Medulla oblongata (tissue), 1 donor: ENCODE data around the gene SPRYD4.
"Not testable (repeated sequence)": the region's sequence is repeated elsewhere in the genome, so short reads cannot be mapped to it uniquely, and the experiment has no call there.

ENCODE experiments used
- DNase-seq: peaks from one replicate; pipeline ENCODE4 v3.0.0-alpha.2; 2015; ENCODE audit errors: extremely low spot score

The SPRYD4 gene

DNA sequence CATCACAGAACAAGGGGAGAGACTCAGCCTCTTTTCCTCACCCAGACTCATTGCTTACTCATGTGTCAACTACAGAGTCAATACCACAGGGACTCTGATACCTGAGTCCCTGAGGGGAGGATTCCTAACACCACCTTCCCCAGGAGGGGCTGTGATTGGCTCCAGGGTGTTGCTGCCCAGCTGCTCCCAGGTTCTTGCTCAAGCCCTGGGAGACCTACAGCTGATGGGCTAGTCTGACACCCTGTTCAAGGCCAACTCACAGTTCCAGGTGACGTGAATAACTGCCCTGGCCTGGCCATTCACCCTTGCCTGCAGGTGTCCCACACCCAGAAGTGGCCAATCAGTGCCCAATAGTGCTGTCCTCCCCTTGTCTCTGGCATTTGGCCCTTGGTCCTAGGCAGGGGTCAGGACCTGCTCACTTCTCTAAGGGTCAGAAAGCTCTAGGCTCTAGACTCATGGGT lies 8.6 kb downstream of the SPRYD4 start:
- no peak for DNase-seq

DNA sequence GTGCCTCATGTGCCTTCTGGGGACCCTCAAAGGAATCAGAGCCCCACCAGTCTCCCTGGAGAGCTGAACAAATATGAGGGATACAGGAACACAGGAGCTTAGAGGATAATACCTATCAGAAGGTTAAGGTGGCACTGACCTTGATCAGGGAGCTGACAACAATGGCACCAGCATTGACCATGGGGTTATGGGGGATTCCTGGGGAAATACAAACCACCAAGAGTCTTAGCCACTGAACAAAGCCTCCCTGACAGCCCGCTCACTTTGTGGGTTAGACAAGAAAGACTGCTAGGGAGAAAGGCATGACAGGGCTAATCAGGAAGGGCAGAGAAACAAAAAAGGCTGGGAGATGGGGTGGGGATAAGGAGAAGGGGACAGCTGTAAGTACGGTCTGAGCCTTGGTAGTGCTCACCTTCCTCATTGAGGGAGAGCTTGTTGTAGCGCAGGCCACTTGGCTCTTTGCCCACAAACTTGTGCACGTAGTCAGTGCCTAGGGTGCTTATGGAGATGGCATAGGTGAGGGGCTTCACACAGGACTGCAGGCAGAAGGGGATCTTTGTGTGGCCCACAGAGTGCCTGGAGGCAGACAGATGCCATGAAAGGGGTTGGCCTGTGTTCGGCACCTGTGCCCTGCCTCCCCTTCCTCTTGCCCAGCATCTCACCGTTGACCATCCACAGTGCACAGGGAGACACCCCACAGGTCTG lies 9.3 kb downstream of the SPRYD4 start:
- no peak for DNase-seq

DNA sequence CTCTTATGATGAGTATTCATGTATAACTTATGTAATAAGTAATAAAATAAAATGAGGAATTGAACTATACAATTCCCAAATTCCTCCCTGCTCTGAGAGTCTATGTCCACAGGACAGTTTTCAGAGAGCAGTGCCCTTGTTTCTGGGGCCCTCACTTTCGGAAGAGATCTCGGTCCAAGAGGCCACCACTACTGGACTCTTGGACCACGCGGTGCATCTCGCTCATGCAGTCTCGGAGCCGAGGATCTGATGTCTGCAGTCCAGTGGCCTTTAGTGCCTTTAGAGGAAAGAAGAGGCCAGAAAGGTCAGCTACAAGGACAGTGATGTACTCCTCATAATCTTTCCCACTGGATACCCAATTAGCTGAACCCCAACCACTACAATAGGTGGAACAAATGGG lies 11.2 kb downstream of the SPRYD4 start:
- DNase-seq = no peak

DNA sequence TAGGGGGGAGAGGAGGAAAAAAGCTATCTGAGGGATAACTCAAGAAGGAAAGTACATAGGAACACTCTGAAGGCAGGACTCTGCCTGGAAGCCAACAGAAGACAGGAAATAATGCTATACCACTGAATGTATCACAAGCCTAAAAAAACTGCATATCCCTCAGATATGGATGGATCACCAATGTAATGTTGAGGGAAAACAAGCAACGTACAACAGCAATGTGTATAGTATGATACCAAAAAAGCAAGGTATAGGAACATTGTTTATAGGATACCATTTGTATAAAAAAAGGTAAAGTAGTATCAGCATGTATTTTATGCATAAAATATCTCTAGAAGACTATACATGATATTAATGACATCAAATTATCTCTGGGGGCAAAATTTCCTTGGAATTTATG lies 16.2 kb downstream of the SPRYD4 start:
- DNase-seq = no peak

DNA sequence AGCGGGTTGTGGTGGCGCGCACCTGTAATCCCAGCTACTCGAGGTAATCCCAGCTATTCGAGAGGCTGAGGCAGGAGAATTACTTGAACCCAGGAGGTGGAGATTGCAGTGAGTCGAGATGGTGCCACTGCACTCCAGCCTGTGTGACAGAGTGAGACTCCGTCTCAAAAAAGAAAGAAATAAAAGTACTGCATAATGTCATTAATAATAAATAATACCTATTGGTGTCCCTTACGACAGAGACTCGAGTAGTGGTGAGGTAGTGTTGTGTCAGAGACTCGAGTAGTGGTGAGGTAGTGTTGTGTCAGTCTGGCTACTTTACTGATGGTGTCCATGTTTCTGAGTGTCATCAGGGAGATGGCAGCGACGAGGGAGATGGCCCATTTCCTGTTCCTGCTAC lies 18.3 kb downstream of the SPRYD4 start:
- DNase-seq = no peak

DNA sequence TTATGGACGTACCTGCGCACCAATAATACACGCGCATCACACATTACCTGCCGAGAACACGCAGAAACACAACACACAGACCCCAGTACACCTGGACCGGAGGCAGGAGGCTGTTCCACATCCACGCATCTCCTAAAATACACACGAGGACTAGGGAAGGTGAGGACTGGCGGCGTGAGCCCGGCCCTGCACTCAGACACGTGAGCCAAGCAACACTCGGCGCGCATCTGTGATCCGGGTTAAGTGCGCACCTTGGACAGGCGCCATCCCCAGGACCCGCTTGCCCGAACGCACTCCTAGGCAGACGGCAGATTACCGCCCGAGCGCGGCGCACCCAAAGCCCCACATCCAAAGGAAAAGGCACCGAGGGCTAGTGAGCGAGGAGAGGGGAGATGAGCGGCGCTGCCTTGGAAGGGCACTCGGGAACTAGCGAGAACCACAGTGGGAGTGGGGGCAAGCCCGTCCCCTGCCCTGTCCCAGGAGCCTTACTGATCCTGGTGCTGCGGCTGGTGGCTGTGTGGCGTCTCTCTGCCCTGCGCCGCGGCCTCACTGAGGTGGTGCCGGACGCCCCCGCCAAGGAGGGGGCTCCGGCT lies 19.2 kb downstream of the SPRYD4 start:
- no peak for DNase-seq

DNA sequence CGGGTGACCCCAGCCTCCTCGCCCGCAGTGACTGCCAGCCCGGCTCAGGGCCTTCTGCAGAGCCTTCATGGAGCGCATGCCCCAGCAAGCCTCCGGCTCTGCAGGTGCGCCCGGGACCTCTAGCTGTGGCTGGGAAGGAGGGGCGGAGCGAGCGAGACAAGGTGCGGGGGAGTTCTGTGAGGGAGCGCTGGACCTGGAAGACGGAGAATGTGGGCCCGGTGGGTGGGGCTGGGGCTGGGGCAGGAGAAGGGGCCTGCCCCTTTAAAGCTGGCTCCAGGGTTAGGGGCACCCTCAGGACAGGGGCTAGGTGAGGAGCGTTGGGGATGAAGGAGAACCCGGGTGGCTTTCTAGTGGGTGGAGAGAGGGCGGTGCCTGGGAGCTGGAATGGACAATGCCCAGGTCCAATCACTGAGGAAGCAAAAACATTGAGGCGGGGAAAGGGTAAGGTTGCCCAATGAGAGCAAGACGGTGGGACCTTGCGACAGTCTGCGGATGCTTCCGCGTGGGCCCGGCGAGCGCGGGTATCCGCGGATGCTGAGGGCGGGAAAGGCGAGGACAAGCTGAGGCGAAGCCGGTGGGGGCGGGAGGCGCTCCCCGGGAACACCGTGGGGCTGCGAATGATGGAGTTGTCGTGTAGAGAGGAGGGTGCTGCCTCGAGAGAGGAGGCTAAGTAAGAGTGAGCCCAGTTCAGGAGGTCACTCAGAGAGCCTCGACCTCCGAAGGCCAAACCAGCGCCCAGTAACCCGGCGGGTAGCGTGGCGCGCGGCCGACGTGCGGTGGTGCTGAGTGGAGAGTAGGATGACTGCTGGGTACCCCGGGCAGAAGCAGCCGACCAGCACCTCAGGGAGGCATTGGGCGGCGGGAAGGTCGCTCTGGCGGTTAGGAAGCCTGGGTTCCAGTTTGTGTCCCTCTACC lies 19.9 kb downstream of the SPRYD4 start, which contains the start of gene GLS2:
Gene GLS2 (minus strand): TSS at position 121 of the 915 bp plus-strand sequence. CDS start 43 bp downstream, at position 78.
- DNase-seq = peak; percentile 89

DNA sequence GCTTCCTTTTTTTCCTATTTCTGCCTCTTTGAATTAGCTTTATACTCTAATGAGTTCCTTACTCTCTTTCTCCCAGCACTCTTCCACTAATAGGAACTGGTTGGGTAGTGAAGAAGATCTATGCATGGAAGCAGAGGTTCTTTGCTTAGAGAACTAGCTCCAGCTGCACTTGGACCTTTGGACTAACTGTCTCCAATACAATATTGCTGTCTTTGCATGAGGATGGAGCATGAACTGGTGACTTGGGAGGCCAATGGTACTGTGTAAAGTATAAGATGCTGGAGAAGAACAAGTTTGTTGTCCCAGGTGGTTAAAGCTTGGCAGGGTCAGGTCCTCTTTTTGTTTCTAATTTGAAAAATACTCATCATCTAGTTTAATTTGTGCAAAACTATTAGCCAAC lies 22.0 kb downstream of the SPRYD4 start:
- DNase-seq = no peak

DNA sequence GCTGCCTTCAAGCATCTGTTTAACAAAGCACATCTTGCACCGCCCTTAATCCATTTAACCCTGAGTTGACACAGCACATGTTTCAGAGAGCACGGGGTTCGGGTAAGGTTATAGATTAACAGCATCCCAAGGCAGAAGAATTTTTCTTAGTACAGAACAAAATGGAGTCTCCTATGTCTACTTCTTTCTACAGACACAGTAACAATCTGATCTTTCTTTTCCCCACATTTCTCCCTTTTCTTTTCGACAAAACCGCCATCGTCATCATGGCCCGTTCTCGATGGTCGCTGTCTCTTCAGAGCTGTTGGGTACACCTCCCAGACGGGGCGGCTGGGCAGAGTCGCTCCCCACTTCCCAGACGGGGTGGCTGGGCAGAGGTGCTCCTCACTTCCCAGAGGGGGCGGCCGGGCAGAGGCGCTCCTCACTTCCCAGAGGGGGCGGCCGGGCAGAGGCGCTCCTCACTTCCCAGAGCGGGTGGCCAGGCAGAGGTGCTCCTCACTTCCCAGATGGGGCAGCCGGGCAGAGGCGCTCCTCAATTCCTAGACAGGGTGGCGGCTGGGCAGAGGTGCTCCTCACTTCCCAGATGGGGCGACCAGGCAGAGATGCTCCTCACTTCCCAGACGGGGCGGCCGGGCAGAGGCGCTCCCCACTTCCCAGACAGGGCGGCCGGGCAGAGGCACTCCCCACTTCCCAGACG lies 25.2 kb downstream of the SPRYD4 start:
- not testable (repeated sequence) for DNase-seq

DNA sequence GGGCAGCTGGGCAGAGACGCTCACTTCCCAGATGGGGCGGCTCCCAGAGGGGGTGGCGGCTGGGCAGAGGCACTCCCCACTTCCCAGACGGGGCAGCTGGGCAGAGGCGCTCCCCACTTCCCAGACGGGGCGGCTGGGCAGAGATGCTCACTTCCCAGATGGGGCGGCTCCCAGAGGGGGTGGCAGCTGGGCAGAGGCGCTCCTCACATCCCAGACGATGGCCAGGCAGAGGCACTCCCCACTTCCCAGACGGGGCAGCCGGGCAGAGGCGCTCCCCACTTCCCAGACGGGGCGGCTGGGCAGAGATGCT lies 25.7 kb downstream of the SPRYD4 start:
- not testable (repeated sequence) for DNase-seq

DNA sequence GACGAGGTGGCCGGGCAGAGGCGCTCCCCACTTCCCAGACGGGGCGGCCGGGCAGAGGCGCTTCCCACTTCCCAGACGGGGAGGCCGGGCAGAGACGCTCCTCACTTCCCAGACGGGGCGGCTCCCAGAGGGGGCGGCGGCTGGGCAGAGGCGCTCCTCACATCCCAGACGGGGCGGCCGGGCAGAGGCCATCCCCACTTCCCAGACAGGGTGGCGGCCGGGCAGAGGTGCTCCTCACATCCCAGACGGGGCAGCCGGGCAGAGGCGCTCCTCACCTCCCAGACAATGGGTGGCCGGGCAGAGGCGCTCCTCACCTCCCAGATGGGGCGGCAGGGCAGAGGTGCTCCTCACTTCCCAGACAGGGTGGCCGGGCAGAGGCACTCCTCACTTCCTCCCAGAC lies 26.1 kb downstream of the SPRYD4 start:
- not testable (repeated sequence) for DNase-seq

DNA sequence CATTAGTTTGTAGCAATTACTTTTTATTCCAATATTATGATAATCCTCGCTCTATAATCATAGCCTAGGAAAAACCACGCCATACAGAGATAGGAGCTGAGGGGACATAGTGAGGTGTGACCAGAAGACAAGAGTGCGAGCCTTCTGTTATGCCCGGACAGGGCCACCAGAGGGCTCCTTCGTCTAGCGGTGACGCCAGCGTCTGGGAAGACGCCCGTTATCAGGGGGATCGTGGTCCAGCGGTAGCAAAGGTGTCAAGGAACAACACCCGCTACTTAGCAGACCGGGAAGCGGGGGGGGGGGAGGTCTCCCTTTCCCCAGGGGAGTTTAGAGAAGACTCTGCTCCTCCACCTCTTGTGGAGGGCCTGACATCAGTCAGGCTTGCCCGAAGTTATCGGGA lies 28.3 kb downstream of the SPRYD4 start:
- peak; percentile 31 for DNase-seq

DNA sequence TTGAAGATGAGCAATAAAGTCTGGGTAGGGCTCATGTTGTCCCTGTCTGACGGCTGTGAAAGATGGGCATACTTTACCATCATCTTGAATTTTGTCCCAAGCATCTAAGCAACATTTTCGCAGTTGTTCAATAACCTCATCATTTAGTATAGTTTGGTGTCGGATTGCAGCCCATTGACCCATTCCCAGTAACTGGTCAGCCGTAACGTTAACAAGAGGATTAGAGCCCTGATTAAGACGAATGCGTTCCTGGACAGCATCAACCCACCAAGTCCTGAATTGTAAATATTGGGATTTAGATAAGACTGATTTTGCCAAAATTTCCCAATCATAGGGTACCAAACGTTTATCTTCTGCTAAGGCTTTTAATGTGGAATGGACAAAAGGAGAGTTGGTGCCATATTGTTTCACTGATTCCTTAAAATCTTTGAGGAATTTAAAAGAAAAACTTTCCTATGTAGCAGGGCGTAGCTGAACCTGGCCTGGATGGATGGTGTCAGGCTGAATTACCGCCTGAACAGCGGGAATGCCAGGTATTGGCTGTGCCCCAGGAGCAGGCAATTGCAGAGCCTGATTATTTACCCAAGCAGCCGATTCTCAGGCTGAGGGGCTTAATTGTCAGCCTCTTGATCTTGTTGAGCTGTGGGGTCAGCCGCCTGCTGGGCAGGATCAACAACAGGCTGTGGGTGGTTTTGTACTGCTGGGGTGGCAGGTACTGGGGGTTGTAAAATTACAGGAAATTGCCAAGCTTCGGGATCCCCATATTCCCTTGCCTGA lies 29.9 kb downstream of the SPRYD4 start:
- not testable (repeated sequence) for DNase-seq

DNA sequence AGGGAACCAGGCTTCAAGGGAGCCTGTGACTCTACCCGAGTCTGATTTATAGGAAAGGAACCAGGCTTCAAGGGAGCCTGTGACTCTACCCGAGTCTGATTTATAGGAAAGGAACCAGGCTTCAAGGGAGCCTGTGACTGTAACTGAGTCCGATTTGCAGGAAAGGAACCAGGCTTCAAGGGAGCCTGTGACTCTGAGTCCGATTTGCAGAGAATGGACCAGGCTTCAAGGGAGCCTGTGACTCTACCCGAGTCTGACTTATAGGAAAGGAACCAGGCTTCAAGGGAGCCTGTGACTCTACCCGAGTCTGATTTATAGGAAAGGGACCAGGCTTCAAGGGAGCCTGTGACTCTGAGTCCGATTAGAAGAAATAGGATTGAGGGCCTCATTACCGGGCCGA lies 31.1 kb downstream of the SPRYD4 start:
- not testable (repeated sequence) for DNase-seq

DNA sequence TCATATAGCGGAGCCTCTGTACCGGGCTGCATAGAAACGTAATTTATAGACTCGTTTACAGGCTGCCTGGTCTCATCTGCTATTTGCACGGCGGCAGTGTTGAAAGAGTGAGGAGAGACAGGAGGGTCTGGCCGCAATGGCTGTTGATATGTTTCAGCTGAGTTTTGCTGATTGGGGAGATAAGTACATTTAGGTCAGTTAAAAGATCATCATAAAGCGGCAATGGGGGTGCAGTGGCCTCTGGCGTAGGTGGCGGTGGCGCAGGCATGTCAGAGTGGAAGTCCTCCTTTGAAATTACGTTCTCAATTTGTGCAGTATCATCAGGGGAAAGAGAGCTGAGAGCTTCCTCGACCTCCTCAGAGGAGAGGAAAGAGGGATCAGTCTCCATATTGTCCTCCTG lies 31.5 kb downstream of the SPRYD4 start:
- DNase-seq = not testable (repeated sequence)

DNA sequence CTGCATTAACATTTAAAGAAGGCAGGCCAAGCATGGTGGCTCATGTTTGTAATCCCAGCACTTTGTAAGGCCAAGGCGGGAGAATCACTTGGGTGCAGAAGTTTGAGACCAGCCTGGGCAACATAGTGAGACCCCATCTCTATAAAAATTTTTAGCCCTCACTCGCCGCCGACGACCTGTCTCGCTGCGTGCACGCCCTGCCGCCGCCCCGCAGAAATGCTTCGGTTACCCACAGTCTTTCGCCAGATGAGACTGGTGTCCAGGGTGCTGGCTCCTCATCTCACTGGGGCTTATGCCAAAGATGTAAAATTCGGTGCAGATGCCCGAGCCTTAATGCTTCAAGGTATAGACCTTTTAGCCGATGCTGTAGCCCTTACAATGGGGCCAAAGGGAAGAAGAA lies 42.4 kb downstream of the SPRYD4 start:
- no peak for DNase-seq

DNA sequence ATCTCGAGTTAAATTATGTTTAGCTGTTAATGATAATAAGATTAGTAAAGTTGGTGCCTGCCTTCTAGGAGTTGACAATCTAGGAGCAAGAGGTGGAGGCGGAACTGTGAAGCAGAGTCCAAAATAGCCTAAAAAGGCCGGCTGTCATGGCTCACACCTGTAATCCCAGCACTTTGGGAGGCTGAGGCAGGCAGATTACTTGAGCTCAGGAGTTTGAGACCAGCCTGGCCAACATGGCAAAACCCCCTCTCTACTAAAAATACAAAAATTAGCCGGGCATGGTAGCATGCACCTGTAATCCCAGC lies 45.6 kb downstream of the SPRYD4 start:
- not testable (repeated sequence) for DNase-seq

DNA sequence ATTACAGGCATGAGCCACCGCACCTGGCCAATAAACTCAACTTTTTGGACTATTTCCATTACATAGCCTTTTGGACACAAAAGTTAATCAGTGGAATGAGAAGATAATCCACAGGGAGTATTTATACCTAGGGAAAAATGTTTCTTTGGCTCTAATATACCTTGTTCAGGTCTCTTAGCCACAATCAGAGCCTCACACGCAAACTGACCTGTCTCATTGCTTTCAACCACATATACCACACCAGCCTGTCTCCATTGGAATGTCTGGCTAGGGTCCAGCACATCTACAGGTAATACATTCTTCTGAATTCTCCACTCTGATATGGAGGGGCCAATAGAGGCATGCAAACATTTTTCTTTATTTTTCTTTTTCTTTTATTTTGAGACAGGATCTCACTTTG lies 49.5 kb downstream of the SPRYD4 start:
- no peak for DNase-seq

DNA sequence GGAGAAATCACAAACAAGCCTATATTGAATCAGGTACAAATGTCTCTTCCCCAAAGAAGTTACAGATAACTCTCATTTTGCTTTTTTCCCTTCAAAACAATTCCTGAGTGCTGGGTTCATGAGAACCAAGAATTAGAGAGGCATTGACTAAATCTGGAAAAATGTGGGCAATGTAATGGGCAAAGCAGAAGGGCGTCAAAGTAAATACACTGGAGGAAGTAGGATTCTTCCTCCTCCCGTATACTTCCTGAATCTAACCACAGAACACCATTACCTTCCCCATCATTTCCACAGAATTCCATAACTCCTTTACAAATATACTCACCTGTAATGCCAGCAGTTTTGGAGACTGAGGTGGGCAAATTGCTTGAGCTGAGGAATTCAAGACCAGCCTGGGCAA lies 50.2 kb downstream of the SPRYD4 start:
- no peak for DNase-seq

DNA sequence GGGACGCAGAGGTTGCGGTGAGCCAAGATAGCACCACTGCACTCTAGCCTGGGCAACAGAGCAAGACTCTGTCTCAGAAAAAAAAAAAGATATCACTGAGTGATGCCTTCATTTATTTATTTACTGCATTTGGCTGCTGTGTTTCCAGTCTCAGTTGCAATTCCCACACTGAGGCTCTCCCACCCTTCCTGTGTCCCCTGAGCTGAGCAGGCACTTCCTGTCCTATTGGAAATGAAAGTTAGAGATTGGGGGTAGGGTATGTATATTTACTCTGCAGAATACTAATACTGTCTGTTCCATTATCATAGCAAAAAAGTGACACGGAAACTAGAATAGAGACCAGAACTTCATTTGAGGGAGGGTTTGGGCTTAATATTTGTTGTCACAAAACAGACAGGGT lies 51.7 kb downstream of the SPRYD4 start:
- no peak for DNase-seq

DNA sequence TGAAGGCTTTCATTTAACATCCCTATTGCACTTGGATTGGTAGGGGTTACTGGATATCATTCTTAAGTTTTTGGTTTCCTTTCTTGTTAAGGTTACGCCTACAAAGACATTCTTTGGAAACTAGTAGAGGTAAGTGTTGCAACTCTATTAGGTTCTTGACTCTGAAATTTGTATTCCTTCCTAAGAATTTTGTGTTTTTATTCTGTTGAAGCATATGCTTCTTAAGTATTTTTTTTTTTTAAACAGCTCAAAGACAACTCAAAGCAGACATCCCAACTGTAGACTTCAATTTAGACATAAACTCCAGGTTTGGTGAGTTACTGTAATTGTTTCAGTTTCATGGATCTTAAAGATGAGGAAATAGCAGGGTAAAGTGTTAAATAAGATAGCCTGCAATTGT lies 52.1 kb downstream of the SPRYD4 start:
- DNase-seq = no peak
